ENCODE measurements around the gene GBX2. TPM values are rescaled to one million over a fixed set of nuclear protein-coding genes. Genes with fewer than 3 reads are reported as not detected.

Gene GBX2
- polyA plus RNA-seq, 1 experiment = 0.11 TPM

- Histone ChIP-seq H3K27me3 (ENCODE audit: control insufficient read depth, insufficient read depth, low read length) (peaks cover 51% of the 10 kb centered on the region), H3K4me3 (ENCODE audit: low read depth, low read length) (no peak overlapping the region), H3K36me3 (ENCODE audit: control insufficient read depth, insufficient read depth, low read length) (no peaks in the 10 kb centered on the region)
- DNase-seq (ENCODE audit: low read depth) = no peak
- ChIA-PET CTCF (interaction anchor here (1.3 to 1.4 kb wide), 4 partner anchors 12 to 386 kb away, joined by 4 to 8 read pairs (median 5); no protein-coding TSS in a partner anchor), POLR2A (no interaction called here)
- TF ChIP-seq, protein P1, sequence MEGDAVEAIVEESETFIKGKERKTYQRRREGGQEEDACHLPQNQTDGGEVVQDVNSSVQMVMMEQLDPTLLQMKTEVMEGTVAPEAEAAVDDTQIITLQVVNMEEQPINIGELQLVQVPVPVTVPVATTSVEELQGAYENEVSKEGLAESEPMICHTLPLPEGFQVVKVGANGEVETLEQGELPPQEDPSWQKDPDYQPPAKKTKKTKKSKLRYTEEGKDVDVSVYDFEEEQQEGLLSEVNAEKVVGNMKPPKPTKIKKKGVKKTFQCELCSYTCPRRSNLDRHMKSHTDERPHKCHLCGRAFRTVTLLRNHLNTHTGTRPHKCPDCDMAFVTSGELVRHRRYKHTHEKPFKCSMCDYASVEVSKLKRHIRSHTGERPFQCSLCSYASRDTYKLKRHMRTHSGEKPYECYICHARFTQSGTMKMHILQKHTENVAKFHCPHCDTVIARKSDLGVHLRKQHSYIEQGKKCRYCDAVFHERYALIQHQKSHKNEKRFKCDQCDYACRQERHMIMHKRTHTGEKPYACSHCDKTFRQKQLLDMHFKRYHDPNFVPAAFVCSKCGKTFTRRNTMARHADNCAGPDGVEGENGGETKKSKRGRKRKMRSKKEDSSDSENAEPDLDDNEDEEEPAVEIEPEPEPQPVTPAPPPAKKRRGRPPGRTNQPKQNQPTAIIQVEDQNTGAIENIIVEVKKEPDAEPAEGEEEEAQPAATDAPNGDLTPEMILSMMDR (IDR thresholded peaks at IDR 0.05; ENCODE audit: insufficient read depth, low read depth, low read length) = no peak
Measured at GRCh38 chr2:236164925-236165841, 3.0 kb downstream of the GBX2 start.

GRCh38 chr2:236164201-236164924 lies 3.8 kb downstream of the GBX2 start:
- TF ChIP-seq, protein P1 (IDR thresholded peaks at IDR 0.05; ENCODE audit: insufficient read depth, low read depth, low read length) = no peak
- POLR2A ChIA-PET = no interaction called here
- Histone ChIP-seq H3K27me3 (ENCODE audit: control insufficient read depth, insufficient read depth, low read length) (peaks cover 43% of the 10 kb centered on the region), H3K4me3 (ENCODE audit: low read depth, low read length) (peak overlapping the region; percentile 24), H3K36me3 (ENCODE audit: control insufficient read depth, insufficient read depth, low read length) (no peaks in the 10 kb centered on the region)
- no peak for DNase-seq (ENCODE audit: low read depth)
- CTCF ChIA-PET = no interaction called here

DNA sequence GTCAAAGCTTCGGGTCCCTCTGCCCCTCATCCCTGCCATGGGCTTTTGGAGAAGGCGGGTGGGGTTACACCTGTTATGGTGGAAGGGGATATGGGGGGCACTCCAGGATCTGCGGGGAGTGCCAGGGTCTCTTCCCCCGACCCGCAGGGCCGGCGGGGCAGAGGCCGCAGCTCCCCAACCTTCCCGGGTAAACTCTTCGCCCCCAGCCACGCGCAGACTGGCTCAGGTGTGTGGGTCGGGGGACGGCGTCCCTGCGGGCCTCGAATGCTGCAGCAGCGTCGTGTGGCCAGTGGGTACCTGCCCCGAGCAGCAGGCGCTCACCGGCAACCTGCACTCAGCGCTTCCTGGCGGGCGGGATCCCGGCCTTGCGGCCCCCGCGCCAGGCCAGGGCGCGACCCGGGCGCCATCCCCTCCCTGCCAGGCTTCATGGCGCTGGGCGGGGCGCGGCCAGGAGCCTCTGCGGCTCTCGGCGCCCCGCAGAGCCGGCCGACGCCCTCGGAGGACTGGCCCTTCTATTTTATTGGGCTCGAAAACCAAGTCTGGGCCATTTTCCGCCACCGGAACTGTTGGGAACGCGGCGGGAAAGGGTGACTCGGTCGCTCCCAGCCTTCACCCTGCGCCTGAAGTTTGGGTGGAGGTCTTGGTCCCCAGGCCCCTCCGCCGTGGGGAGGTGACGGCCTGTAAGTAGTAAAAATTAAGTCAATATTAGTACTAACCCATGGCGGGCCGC lies 4.5 kb downstream of the GBX2 start:
- POLR2A ChIA-PET = no interaction called here
- CTCF ChIA-PET = interaction anchor here (0.5 to 1.6 kb wide), 3 partner anchors 14 to 401 kb away, joined by 3 to 8 read pairs (median 3); no protein-coding TSS in a partner anchor
- peaks cover 41% of the 10 kb centered on the region for H3K27me3 ChIP-seq (ENCODE audit: control insufficient read depth, insufficient read depth, low read length)
- H3K36me3 ChIP-seq (ENCODE audit: control insufficient read depth, insufficient read depth, low read length) = no peaks in the 10 kb centered on the region
- no peak for DNase-seq (ENCODE audit: low read depth)
- TF ChIP-seq, protein P1 (IDR thresholded peaks at IDR 0.05; ENCODE audit: insufficient read depth, low read depth, low read length) = no peak
- peak overlapping the region; percentile 24 for H3K4me3 ChIP-seq (ENCODE audit: low read depth, low read length)

GRCh38 chr2:236162882-236163470 lies 5.2 kb downstream of the GBX2 start:
- H3K36me3 ChIP-seq (ENCODE audit: control insufficient read depth, insufficient read depth, low read length) = no peaks in the 10 kb centered on the region
- H3K27me3 ChIP-seq (ENCODE audit: control insufficient read depth, insufficient read depth, low read length) = peaks cover 43% of the 10 kb centered on the region
- no peak for DNase-seq (ENCODE audit: low read depth)
- POLR2A ChIA-PET = interaction anchor here (0.5 kb wide), 1 partner anchor 28 kb away, joined by 3 read pairs; no protein-coding TSS in a partner anchor
- CTCF ChIA-PET = interaction anchor here (0.5 to 1.6 kb wide), 3 partner anchors 15 to 401 kb away, joined by 3 to 8 read pairs (median 3); no protein-coding TSS in a partner anchor
- TF ChIP-seq, protein P1 (IDR thresholded peaks at IDR 0.05; ENCODE audit: insufficient read depth, low read depth, low read length) = no peak
- H3K4me3 ChIP-seq (ENCODE audit: low read depth, low read length) = no peak overlapping the region

All from BJ (cell line).